DMS153 treated with DMSO at 0.1 percent for 48 hours (cell line): ENCODE data around the gene FGR.

Experiments
- DNase-seq: peaks from one replicate; lab custom pipeline; 2025; ENCODE audit not compliant: unreplicated experiment; lab: John Stamatoyannopoulos, UW

The FGR gene

DNA sequence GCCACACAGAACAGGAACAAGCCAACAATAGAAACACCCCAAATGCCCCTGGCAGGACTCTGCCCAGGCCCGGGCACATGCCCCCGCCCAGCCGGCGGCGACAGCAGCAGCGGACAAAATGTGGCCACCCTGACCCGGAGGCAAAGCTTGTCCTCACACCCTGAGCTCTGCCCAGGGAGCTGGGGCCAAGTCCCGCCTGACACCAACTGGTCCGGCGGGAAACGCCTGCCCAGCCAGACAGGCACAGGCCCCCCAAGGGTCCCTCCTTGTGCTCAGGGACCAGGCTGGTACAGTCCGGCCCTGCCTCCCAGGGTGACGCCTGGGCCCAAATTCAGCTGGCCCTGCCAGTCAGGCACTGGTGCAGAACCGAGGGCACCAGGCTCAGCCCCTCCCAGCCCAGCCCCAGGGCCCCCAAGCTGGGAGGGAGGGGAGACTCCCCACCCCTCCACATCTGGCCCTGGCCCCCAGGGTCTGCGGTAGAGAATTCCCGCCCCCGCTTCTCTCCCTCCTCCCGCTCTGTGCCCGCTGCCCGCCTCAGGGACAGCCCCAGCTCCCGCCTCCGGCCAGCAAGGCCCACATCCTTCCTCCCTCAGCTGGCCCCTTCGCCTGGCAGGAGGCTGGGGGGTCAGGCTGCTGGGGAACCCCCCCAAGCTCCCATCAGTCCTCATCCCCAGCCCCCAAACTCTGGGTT, 33.1 kb downstream of the FGR start:
- DNase-seq = no peak

DNA sequence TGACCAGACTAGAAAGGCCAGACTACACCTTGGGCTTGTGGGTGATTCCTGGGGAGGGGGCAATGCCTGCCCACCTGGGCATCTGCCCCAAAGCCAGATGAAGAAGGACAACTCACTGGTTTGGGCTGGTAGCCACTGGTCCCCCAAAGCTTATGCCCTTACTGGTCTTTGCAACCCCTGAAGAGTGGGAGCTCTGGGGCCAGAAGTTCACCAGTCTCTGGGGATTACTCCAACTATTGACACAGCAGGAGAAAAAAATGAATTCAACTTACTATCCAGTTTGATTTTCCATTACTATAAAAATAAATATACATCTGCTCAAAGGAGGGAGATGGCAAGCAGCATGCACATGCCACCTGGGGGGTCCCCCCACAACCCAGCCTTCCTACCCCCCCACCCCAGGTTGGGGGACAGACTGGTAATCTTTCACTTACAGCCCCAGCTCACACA, 33.6 kb downstream of the FGR start:
- peak; percentile 44 for DNase-seq

DNA sequence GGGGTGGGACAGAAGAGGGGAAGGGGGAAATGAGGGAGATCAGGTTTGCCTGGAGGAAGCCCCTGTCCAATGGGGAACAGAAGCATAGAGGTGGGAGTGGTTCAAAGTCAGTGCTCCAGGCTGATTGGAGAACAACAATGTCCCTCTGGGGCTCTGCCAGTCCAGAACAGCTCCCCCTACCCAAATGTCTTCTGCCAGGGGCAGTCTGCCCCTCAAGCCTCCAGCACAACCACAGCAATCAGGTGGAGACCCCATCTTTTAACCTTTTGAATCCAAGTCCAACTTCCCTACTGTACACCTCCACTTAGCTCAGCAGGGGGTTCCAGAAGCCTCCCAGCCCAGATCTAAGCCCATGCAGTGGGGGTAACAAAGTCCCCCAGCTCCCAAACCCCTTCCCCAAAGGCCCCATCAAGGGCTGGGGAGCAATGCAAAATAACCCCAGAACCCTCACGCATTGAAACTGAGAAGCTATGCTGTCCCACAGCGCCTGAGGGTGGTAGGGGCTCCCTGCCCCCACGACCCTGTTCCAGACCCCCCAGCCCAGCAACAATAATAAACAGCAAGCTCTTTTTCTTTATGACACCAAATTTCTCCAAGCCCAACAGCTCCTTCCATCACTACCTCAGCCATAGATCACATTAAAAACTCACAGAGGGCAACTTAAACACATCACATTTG, 34.3 kb downstream of the FGR start:
- DNase-seq = no peak

DNA sequence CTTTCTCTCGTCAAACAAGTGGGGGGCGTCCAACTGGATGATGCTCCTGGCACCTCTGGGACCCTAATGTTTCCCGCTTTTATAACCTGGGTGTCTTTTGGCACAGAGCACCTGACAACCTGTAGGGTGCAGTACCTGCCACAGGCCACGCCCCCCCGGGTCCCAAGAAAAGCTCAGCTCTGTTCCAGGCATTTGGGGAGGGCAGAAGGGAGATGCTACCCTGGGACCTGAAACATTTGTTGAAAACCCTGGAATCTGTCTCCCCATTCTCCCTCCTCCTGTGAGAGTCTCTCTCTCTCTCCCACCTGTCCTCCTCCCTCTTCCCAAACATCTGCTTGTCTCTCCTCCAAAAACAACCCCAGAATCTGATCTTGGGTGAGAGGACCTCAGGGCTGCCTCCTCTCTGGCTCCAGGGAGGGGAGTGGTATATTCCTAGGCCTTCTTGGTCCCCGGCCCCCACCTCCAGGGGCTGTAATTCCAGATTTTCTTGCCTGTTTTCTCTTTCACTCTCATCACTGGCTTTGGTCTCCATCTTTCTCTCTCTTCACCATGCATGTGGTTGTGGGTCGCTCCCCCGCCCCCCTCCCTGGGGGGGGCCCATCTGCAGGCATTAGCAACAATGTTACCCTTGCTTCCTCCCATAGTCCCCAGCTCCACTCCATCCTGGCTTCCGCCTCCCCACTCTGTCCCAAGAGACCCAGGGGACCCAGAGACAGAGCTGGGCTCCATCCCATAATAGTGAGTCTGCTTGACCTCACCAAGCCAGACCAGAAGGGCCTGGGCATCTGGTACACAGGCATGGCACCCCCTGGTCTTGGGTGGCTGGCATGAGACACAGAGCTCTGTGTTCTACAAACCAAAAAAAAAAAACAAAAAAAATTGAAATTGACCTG, 35.1 kb downstream of the FGR start:
- no peak for DNase-seq

DNA sequence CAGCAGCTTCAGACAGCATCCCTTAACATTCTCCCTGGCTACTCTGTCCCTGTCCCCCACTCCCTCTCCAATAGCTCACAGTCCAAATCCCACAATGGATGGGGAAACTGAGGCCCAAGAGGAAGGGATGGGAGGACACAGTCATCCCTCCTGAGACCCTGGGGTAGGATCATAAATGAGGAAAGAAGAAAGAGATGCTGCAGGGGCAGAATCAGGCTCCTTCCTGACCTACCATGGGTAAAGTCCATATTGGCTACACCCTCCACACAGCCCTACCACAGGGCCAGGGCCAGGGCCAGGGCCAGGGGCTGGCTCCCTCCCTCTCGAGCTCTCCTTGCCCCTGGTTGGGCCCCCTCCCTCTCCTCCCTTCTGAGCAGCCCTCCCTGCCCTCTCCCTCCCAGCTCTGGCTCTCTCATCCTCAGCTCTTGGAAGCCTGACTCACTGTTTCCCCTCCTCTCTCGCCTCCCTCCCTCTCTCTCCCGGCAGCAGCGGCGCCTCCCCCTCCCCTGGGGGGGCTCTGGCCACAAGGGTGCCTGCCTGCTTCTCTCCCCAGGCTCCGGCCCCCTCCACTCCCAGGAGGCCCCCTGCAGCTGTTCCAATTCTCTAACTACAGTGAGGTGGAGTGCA, 36.0 kb downstream of the FGR start:
- no peak for DNase-seq

DNA sequence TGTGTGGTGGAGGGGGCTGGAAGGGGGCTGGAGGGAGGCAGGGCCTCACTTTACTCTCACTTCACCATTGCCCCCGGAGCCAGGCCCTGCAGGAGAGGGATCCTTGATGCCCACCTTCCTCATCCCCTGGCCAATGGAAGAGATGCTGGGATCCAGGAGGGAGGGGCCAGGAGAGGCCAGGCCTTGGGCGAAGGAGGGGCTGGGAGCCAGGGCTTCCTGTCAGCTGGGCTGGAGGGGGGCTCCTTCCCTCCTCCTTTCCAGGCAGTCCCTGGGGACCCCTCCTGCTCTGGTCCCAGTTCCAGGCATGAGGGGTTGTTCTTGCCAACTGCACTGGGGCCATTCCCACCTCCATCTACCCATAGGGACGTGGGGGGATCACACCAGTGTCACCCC, 36.7 kb downstream of the FGR start:
- no peak for DNase-seq

DNA sequence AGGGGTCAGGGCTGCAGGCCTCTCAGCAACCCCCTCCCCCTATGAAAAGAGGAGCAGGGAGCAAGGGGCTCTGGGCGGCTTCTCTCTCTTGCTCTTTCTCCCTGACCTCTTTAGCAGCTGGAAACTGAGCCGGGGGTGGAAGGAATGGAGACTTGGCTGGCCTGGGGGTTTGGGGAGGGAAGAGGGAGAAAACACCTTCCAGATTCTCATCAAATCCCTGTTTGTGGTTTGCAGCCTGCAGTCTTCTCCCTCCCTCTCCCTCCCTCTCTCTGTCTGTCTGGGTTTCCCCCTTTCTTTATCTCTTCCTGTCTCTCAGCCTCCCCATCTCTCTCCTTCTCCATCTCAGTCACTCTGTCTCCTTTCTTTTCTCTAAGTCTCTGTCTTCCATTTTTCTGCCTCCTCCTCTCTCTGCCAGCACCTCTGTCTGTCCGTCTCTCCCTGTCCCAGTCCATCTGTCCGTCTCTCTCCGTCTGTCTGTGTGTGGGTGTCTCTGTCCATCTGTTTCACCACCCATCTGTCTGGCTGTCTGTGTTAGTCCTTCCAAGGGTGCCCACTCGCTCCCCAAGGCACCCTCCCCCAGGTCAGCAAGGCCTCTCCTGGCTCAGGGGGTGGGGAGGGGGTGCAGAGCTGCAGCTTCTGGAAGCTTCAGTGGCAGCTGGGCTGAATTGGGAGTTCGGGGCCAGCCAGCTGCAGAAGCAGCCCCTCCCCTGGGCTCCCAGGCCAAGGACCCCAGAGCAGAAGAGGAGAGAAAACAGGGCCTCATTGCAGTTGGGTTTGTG, 37.3 kb downstream of the FGR start:
- DNase-seq = no peak

DNA sequence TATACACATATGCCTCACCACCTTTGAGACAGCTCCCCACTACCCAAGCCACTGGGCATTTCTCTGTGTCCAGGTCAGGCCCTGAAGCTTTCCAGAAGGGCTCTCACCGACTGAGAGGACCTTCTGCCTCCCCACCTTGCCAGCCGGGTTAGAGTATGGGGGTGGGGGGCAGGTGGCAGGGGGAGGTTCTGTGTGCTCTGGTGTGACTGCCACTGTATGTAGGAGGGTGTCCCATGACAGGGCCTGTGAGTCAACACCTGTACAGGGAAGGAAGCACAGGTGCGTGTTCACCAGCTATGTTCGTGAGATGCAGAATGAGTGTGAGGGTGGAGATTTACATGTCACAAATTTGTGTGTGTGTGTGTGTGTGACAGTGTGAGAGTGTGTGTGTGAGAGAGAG, 38.0 kb downstream of the FGR start:
- no peak for DNase-seq

DNA sequence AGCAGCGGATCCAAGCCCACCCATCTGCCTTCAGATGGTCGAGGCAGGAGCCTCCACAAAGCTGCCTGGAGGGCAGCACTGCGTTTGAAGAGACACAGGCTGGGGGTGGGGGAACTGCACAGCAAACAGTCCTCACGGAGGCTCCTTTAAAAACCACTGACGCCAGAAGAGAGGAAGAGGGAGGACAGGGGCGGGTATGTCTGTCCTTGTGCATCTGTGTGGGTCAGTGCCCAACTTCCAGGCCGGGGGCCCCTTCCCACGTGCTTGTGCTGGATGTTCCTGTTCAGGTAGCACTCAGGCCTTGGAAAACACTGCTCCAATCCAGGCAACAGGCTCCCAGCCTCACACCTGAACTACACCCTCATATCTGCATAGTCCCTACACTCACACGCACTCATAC, 38.7 kb downstream of the FGR start:
- no peak for DNase-seq

DNA sequence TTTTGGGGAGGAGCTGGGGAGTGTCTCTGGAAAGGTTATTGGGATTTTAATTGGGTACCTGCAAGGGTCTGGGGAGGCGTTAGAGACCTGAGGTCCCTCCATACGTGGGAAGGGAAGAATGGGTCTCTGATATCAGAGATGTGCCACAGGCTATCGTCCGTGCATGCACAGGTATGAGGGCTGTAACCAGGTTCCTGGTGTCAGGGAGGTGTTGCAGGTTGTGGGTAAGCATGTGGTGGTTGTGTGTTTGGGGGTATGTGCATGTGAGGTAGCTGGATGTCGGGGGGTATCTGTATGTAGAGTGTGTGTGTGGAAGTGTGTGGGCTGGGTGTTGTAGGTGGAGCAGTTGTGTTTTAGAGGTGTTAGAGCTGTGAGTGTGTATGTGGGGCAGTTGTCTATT, 39.4 kb downstream of the FGR start:
- DNase-seq = no peak

DNA sequence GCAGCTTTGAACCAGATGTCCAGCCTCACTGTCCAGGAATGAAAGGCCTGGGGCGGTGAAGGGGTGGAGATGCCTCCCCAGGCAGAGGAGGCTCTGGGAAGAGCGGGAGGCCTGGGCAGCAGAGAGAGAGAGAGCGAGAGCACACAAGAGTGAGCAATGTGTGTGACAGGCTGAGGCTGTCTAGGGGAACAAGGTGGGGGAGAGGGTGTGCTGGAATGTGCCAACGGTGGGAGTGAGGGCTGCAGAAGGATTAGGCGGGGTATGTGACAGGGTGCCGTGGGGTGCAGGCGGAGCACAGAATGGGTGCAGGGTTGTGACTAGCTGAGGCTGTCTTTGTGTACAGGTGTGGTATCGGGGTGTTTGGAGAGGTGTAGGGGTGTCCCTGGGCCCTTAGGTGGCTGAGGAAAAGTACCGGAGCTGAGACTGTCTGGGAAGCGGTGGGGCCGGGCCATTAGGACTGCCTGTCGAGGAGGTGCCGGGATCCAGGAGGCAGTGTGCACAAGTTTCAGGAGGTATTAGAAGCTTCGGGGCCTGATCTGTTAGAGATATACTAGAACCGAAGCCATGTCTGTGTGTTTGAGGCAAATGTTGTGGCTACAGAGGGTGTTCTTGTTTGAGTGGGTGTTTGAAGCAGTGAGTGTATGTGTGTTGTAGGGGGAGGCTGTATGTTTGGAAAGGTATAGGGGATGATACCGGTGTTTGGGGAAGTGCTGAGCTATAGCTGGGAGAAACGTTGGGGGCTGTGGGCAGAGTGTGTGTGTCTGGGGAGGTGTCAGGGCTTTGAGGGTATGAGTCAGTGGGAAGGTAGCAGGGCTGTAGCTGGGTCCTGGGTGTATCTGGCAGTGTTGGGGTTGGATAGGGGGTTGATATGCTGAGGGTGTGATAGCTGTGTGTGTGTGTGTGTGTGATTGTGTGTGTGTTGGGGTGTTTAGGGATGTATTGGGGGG, 40.1 kb downstream of the FGR start:
- no peak for DNase-seq

DNA sequence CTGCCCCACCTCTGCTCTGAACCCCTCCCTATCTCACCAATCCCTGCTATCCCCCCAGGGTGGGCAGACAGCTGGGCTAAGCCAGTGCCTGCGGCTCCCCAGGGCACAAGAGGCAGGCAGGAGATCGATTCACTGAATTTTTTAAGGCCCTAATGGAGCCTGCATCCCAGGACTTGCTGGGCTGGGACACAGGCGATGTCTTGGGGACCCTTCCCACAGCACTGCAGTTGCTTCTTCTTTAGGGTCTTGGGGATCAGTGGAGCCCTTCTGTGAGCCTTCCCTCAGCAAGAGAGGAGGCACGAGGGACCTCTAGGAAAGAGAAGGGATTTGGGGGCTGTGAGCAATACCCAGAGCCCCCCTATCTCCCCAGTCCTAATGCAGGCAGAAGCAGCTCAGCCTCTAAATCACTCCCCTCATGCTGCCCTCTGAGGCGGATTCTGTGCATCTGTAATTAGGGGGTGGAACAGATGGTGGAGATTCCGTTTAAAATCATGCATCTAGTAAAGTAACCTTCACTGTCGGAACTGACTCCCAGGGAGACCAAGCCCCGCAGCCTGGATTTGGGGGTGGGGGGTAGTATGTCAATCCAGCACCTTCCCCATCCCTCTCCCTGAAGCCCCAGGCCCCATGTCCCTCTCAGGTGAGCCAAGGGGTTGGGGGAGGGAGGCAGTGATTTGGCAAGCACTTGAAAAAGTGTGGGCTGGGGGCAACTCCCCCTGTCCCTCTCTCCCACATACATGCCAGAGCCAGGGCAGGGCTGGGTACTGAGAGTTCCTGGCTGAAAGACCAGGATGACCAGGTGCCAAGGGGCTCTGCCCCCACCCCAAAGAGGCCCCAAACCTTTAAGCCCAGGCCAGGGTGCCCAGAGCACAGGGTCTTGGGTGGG, 41.1 kb downstream of the FGR start:
- DNase-seq = no peak

DNA sequence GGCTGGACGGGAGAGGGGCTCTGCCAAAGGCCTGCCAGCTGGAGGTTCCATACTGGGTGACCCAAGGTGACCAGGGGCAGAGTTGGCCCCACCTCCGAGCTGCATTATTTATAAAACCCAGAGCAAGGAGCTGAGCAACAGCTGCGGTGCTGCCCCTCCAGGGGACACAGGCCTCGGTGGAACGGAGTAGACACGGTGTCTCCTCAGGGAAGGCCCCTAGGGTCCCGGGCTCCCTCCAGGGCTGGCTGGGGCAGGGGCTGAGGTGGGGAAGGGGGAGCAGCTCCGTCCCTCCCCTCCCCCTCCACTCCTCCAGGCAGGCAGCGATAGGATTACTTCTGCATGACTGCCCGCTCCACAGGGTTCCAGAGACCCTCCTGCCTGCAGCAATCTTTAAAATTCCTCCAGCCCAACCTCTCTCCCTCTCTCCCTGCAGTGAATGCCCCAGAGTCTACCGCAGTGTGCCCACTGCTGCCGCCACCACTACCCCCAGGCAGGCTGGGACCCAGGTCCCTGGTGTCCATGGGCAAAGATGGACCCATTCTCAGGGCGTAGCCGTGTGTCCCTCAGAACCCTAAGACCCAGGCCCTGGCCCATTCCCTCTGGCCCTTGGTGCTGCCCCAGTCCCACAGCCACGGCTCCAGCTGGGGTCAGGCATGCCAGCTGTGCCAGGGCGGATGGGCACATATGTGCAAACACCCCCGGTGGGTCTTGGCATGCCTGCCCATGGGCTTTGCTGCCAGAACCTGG, 41.9 kb downstream of the FGR start:
- DNase-seq = no peak

DNA sequence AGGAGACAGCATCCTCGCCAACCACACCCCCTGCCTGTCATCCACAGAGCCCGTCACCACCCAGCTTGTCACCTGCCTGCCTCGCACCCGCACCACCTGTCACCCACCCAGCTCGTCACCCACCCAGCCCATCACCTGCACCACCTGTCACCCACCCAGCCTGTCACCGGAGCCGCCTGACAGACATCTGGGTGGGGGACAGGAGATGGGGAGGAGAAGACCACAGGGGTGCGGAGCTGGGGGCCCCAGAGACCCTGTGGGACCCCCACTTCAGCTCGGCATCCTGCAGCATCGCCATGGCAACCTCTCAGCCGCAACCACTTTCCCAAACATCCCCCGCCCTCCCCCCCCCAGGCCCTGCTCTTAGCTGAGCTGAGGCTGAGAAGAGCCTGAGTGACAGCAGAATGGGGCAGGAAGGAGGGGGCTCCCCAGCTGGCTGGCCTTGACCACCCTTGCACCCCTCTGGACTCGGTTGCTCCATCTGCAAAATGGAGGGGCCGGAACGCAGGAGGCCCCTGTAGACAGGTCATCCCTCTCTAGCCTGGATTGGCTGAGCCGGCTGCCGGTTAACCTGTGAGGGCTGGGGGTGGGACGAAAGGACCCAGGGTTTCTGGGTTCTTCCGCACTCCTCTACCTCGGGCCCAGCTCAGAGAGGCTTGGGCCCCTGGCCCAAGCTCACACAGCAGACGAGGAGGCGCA, 42.6 kb downstream of the FGR start:
- DNase-seq = no peak

DNA sequence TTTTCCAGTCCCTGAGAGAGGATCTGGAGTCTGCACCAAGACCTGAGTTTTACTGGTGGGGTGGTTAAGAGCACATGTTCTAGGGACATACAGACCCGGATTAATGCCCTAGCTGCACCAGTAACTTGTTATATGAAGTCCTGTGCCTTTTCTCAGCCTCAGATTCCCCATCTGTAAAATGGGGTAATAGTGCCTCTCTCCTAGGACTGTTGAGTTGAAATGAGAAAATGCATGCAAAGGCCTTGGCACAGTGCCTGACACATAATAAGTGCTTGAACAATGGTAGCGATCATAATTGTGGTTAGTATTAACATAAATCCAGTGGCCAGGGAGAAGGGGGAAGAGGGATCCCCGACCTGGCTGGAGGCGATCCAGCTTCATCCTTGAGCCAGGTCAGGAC, 43.4 kb downstream of the FGR start:
- DNase-seq = no peak

DNA sequence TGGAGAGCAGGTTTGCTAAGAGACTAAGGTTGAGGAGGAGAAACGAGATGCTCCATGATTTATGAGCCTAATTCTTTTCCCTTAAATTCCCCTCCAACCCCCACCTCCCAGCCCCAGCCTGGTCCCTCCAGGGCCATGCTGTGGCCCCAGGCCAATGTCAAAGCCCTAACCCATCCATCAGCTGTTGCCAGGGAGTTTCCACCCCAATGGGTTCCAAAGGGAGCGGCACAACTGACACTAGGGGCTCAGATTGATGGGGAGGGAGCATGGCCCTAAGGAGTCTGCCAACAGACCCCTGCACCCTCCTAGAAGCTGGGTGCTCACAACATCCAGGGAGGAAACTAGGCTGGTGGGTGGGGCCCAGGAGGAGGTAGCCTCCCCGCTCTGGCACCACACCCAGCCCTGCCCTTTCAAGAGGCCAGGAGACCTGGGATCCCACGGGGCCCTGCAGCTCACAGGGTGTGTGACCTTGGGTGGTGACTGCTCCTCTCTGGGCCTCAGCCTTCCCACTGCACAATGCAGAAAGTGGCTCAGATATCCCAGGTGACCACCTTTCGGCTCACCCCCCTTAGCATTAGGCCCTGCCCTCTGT, 44.0 kb downstream of the FGR start:
- no peak for DNase-seq

DNA sequence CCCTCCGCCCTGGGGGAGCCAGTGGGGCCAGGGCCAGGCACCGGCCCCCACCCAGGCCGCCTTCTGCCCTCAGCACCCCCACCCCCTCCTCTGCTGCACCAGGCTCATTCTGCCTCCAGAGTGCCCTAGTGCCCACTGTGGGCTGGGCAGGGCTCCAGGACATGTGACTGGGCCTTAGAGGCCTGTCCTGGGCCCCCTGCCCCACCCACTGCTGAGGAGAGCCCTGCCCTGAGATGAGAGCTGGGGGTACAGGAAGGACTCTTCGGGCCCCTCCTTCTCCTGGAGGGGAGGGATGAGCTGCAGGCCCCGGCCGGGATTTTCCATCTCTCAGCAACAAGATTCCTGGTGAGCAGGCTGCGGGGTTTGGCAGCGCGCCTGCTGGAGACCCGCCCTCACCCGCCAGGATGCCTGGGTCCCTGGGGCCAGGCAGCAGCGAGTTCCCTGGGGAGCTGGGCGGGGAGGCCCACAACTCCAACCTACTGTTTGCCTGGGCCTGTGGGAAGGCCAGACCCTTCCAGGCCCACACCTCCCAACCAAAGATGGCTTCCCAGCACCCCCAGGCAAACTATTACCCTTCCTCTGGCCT, 45.1 kb downstream of the FGR start:
- peak; percentile 67 for DNase-seq
